ENCODE measurements around the gene LHFPL2. TPM values are rescaled to one million over a fixed set of nuclear protein-coding genes. Genes with fewer than 3 reads are reported as not detected.
A peak's percentile ranks its signal among the peaks of the same experiment; 100 is the strongest.

LHFPL2 gene
- total and polyA plus RNA-seq, 10 donors = 4.8 to 14.6 (median 9.3) TPM

DNA sequence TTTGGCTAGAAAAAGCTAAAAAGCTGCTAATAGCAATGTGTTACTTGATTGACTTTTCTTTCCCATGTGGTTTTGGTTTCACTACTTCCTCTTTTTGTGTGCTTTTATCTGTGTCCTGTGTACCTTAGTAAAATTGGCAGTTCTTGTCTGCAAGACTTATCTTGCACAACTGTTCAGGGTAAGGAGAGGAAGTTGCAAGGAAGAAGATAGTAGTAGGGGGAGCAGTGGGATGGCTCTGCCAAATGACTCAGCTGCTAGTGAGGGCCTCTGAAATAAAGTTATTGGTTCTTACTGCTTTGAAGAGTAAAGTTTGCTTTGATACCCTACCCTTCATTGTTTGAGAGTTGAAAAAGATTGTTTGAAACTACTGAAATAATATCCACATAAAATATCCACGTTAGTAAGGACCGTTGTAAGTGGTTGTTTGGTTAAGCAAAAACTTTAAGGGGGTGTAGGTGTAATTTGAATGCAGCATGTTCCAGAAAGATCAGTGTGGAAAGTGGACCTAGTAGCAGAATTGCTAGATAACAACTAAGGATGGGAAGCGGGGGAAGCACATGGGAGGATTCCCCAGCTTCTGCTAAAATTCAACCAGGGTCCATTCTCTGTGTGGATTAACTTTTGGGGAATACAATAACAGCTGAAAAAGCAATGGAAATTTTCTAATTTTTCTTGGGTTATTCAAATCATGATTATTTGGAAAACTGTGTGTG lies 164.6 kb downstream of the LHFPL2 start:
- no peaks in the 10 kb centered on the region for H3K9me3 ChIP-seq
- DNase-seq = no peak
- intact Hi-C loops (cut with DNase I; ENCODE audit: low total_unique reads) = no loop called here
- TF ChIP-seq POLR2A (IDR thresholded peaks at IDR 0.05) (no peak), POLR2AphosphoS5 (IDR thresholded peaks at IDR 0.05) (peak in 1 of 3 donors; percentile 39)
- TF ChIP-seq, protein P1, sequence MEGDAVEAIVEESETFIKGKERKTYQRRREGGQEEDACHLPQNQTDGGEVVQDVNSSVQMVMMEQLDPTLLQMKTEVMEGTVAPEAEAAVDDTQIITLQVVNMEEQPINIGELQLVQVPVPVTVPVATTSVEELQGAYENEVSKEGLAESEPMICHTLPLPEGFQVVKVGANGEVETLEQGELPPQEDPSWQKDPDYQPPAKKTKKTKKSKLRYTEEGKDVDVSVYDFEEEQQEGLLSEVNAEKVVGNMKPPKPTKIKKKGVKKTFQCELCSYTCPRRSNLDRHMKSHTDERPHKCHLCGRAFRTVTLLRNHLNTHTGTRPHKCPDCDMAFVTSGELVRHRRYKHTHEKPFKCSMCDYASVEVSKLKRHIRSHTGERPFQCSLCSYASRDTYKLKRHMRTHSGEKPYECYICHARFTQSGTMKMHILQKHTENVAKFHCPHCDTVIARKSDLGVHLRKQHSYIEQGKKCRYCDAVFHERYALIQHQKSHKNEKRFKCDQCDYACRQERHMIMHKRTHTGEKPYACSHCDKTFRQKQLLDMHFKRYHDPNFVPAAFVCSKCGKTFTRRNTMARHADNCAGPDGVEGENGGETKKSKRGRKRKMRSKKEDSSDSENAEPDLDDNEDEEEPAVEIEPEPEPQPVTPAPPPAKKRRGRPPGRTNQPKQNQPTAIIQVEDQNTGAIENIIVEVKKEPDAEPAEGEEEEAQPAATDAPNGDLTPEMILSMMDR (IDR thresholded peaks at IDR 0.05 in 8 of 11, conservative IDR thresholded peaks at IDR 0.05 in 3 of 11) = no peak
- H3K36me3 ChIP-seq = peaks cover 0 to 23% (median 3%) of the 10 kb centered on the region in 6 donors
- peaks cover 0 to 36% (median 23%) of the 10 kb centered on the region in 6 donors for H3K4me1 ChIP-seq
- H3K4me3 ChIP-seq = no peak overlapping the region
- WGBS, 5 donors = 44 to 75% (median 55%) methylated on average over 3 of the region's 3 CpGs
- H3K27ac ChIP-seq = peak overlapping the region in 5 of 8 donors; percentile 51 to 82 (median 70)
- H3K27me3 ChIP-seq (replicated peaks in 1 of 7) = no peaks in the 10 kb centered on the region

DNA sequence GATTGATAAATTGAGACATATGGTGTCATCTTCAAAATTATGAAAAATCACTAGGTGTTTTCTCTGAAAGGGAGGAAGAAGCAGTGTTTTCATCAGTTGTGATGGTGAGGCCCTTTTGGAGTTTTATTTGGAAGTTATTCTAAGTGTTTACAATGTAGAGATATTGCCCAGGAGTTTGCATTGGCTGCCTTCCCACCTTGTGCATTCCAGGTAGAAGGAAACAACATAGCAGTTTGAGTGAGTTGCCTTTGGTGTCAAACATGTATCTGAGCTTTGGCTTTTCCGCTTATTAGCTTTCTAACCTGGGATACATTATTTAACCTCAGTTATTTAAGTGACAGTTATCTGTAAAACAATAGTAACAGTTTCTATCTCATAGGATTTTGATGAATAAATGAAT lies 165.6 kb downstream of the LHFPL2 start:
- Histone ChIP-seq H3K9me3 (no peaks in the 10 kb centered on the region), H3K27ac (peak overlapping the region in 4 of 8 donors; percentile 35 to 82 (median 70)), H3K4me1 (peaks cover 0 to 26% (median 23%) of the 10 kb centered on the region in 6 donors), H3K4me3 (no peak overlapping the region), H3K27me3 (replicated peaks in 1 of 7) (no peaks in the 10 kb centered on the region), H3K36me3 (peaks cover 0 to 13% (median under 1%) of the 10 kb centered on the region in 6 donors)
- 94 to 98% (median 97%) methylated on average over 1 of the region's 1 CpG for WGBS, 5 donors
- intact Hi-C loops (cut with DNase I; ENCODE audit: low total_unique reads) = no loop called here
- no peak for TF ChIP-seq POLR2A (IDR thresholded peaks at IDR 0.05)
- TF ChIP-seq, protein P1 (IDR thresholded peaks at IDR 0.05 in 8 of 11, conservative IDR thresholded peaks at IDR 0.05 in 3 of 11) = no peak
- no peak for DNase-seq

DNA sequence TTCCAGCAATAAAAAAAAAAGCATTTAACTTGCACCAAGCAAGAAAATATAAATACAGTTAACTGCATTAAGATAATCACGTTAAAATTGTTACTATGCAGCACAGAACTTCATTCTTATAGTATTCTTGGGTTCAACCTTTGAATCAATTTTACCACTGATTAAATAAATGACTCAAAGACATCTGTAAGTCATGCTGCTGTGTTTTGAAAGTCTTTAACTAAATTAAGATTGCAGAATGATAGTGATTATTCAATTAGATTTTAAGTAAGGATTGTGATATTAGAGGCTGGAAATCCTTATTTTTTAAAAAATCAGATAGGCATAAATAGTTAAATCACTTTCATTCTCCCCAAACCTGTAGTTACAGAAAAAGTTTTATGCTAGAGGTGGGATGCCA lies 171.8 kb downstream of the LHFPL2 start:
- WGBS, 5 donors = 89 to 98% (median 95%) methylated on average over 1 of the region's 1 CpG
- no peaks in the 10 kb centered on the region for H3K9me3 ChIP-seq
- intact Hi-C loops (cut with DNase I; ENCODE audit: low total_unique reads) = no loop called here
- no peaks in the 10 kb centered on the region for H3K27me3 ChIP-seq (replicated peaks in 1 of 7)
- DNase-seq = no peak
- no peak overlapping the region for H3K27ac ChIP-seq
- TF ChIP-seq, protein P1 (IDR thresholded peaks at IDR 0.05 in 8 of 11, conservative IDR thresholded peaks at IDR 0.05 in 3 of 11) = no peak
- TF ChIP-seq POLR2A (IDR thresholded peaks at IDR 0.05) (no peak), POLR2AphosphoS5 (IDR thresholded peaks at IDR 0.05) (no peak)
- H3K4me1 ChIP-seq = no peaks in the 10 kb centered on the region
- no peak overlapping the region for H3K4me3 ChIP-seq
- H3K36me3 ChIP-seq = peaks cover 0 to 23% (median 0%) of the 10 kb centered on the region in 6 donors

DNA sequence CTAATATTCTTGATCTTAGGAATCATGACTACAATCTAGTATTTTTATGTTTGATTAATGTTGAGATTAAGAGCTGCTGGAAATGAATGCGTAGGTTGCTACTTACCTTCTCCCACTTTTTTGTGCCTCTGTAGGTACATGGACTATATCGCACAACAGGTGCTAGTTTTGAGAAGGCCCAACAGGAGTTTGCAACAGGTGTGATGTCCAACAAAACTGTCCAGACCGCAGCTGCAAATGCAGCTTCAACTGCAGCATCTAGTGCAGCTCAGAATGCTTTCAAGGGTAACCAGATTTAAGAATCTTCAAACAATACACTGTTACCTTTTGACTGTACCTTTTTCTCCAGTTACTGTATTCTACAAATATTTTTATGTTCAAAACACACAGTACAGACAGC lies 173.2 kb downstream of the LHFPL2 start:
- Histone ChIP-seq H3K4me3 (no peak overlapping the region), H3K27ac (no peak overlapping the region), H3K9me3 (no peaks in the 10 kb centered on the region), H3K36me3 (peaks cover 0 to 21% (median 0%) of the 10 kb centered on the region in 6 donors), H3K4me1 (no peaks in the 10 kb centered on the region), H3K27me3 (replicated peaks in 1 of 7) (no peaks in the 10 kb centered on the region)
- intact Hi-C loops (cut with DNase I; ENCODE audit: low total_unique reads) = no loop called here
- WGBS, 5 donors = 92 to 98% (median 96%) methylated on average over 3 of the region's 3 CpGs
- TF ChIP-seq, protein P1 (IDR thresholded peaks at IDR 0.05 in 8 of 11, conservative IDR thresholded peaks at IDR 0.05 in 3 of 11) = no peak
- no peak for TF ChIP-seq POLR2AphosphoS5 (IDR thresholded peaks at IDR 0.05)
- no peak for TF ChIP-seq POLR2A (IDR thresholded peaks at IDR 0.05)
- no peak for DNase-seq

All from spleen (tissue), 11 donors.